HG03575 (cell line): ENCODE data around the gene SLCO6A1.
A peak's percentile ranks its signal among the peaks of the same experiment; 100 is the strongest.
"Not testable (repeated sequence)": the region's sequence is repeated elsewhere in the genome, so short reads cannot be mapped to it uniquely, and the experiment has no call there.

Experiments used
- ATAC-seq: cut with Tn5 transposase; IDR thresholded peaks from one replicate; pipeline ENCODE4 v1.9.1; 2021; ENCODE audit not compliant: unreplicated experiment, insufficient number of reproducible peaks, low FRiP score; ENCODE audit errors: extremely low read depth

Gene SLCO6A1

GRCh38 chr5:102498271-102499034, at the start of gene SLCO6A1:
TSS of gene SLCO6A1 (minus strand) at chr5:102499001. CDS start at chr5:102498844, 157 bp downstream.
- no peak for ATAC-seq

GRCh38 chr5:102547141-102548035, 48.6 kb upstream of the SLCO6A1 start:
- ATAC-seq = no peak

- ATAC-seq = no peak
Observed at GRCh38 chr5:102545175-102545574, 46.4 kb upstream of the SLCO6A1 start.

- no peak for ATAC-seq
Observed at GRCh38 chr5:102542057-102542456, 43.3 kb upstream of the SLCO6A1 start.

GRCh38 chr5:102539996-102540728, 41.4 kb upstream of the SLCO6A1 start:
- no peak for ATAC-seq

GRCh38 chr5:102539562-102539961, 40.8 kb upstream of the SLCO6A1 start:
- no peak for ATAC-seq

- no peak for ATAC-seq
Observed at GRCh38 chr5:102537011-102537410, 38.2 kb upstream of the SLCO6A1 start.

- ATAC-seq = no peak
Observed at GRCh38 chr5:102536323-102536928, 37.6 kb upstream of the SLCO6A1 start.

- no peak for ATAC-seq
Observed at GRCh38 chr5:102532123-102532522, 33.3 kb upstream of the SLCO6A1 start.

GRCh38 chr5:102531506-102531905, 32.7 kb upstream of the SLCO6A1 start:
- no peak for ATAC-seq

GRCh38 chr5:102529447-102529846, 30.6 kb upstream of the SLCO6A1 start:
- no peak for ATAC-seq

- ATAC-seq = no peak
Observed at GRCh38 chr5:102529031-102529430, 30.2 kb upstream of the SLCO6A1 start.

GRCh38 chr5:102528600-102528999, 29.8 kb upstream of the SLCO6A1 start:
- ATAC-seq = no peak

- no peak for ATAC-seq
Observed at GRCh38 chr5:102527547-102527946, 28.7 kb upstream of the SLCO6A1 start.

- peak; percentile 93 for ATAC-seq
Observed at GRCh38 chr5:102523541-102524175, 24.9 kb upstream of the SLCO6A1 start.

GRCh38 chr5:102511666-102512065, 12.9 kb upstream of the SLCO6A1 start:
- no peak for ATAC-seq

- ATAC-seq = not testable (repeated sequence)
Observed at GRCh38 chr5:102491261-102491914, 7.4 kb downstream of the SLCO6A1 start.

- no peak for ATAC-seq
Observed at GRCh38 chr5:102483736-102484135, 15.1 kb downstream of the SLCO6A1 start.
